ENCODE measurements around the gene PDE6H. TPM values are rescaled to one million over a fixed set of nuclear protein-coding genes. Genes with fewer than 3 reads are reported as not detected.

PDE6H gene
- not detected in 2 replicates for total RNA-seq (2014; rRNA removed; shearing (Covaris generic))

GRCh38 chr12:14972816-14973215 is at the start of gene PDE6H:
TSS of gene PDE6H (plus strand) at chr12:14973042. CDS start at chr12:14978013, 4,971 bp downstream.
- DNase-seq (ENCODE audit: low spot score): no peak

- DNase-seq (ENCODE audit: low spot score): no peak
Measured at GRCh38 chr12:14923944-14924343, 48.9 kb upstream of the PDE6H start.

GRCh38 chr12:14924541-14924940 is 48.3 kb upstream of the PDE6H start:
- DNase-seq (ENCODE audit: low spot score): no peak

GRCh38 chr12:14927267-14927666 is 45.6 kb upstream of the PDE6H start:
- DNase-seq (ENCODE audit: low spot score): no peak

GRCh38 chr12:14928931-14929330 is 43.9 kb upstream of the PDE6H start:
- DNase-seq (ENCODE audit: low spot score): peak; percentile 95

GRCh38 chr12:14930299-14930698 is 42.5 kb upstream of the PDE6H start:
- DNase-seq (ENCODE audit: low spot score): no peak

- no peak for DNase-seq (ENCODE audit: low spot score)
Measured at GRCh38 chr12:14931359-14931758, 41.5 kb upstream of the PDE6H start.

GRCh38 chr12:14931791-14932560 is 40.9 kb upstream of the PDE6H start:
- DNase-seq (ENCODE audit: low spot score): peak; percentile 59

- DNase-seq (ENCODE audit: low spot score): peak; percentile 54
Measured at GRCh38 chr12:14934511-14934910, 38.3 kb upstream of the PDE6H start.

- peak; percentile 82 for DNase-seq (ENCODE audit: low spot score)
Measured at GRCh38 chr12:14935031-14935430, 37.8 kb upstream of the PDE6H start.

- no peak for DNase-seq (ENCODE audit: low spot score)
Measured at GRCh38 chr12:14936224-14936861, 36.5 kb upstream of the PDE6H start.

- DNase-seq (ENCODE audit: low spot score): no peak
Measured at GRCh38 chr12:14937014-14937413, 35.8 kb upstream of the PDE6H start.

- DNase-seq (ENCODE audit: low spot score): peak; percentile 45
Measured at GRCh38 chr12:14937689-14938088, 35.2 kb upstream of the PDE6H start.

GRCh38 chr12:14938301-14938700 is 34.5 kb upstream of the PDE6H start, which contains the start of gene ERP27:
TSS of gene ERP27 (minus strand) at chr12:14938537. CDS start at chr12:14938508, 29 bp downstream.
- DNase-seq (ENCODE audit: low spot score): no peak

- no peak for DNase-seq (ENCODE audit: low spot score)
Measured at GRCh38 chr12:14941369-14941768, 31.5 kb upstream of the PDE6H start.

- no peak for DNase-seq (ENCODE audit: low spot score)
Measured at GRCh38 chr12:14942196-14942931, 30.5 kb upstream of the PDE6H start.

- DNase-seq (ENCODE audit: low spot score): no peak
Measured at GRCh38 chr12:14946162-14946561, 26.7 kb upstream of the PDE6H start.

- no peak for DNase-seq (ENCODE audit: low spot score)
Measured at GRCh38 chr12:14946861-14947260, 26.0 kb upstream of the PDE6H start.

- no peak for DNase-seq (ENCODE audit: low spot score)
Measured at GRCh38 chr12:14948672-14949071, 24.2 kb upstream of the PDE6H start.

GRCh38 chr12:14949631-14950030 is 23.2 kb upstream of the PDE6H start:
- DNase-seq (ENCODE audit: low spot score): no peak

GRCh38 chr12:14950421-14950820 is 22.4 kb upstream of the PDE6H start:
- DNase-seq (ENCODE audit: low spot score): no peak

Data from HT-29 (cell line).